LNCAP (cell line): ENCODE results near the gene SEC61G.

Source experiments
- TF ChIP-seq, protein P1 (sequence below): fragments of 450-650 bp; IDR thresholded peaks from 2 replicates; pipeline ENCODE4 v1.5.1; 2017; ENCODE audit warnings: mild to moderate bottlenecking

The SEC61G gene

DNA sequence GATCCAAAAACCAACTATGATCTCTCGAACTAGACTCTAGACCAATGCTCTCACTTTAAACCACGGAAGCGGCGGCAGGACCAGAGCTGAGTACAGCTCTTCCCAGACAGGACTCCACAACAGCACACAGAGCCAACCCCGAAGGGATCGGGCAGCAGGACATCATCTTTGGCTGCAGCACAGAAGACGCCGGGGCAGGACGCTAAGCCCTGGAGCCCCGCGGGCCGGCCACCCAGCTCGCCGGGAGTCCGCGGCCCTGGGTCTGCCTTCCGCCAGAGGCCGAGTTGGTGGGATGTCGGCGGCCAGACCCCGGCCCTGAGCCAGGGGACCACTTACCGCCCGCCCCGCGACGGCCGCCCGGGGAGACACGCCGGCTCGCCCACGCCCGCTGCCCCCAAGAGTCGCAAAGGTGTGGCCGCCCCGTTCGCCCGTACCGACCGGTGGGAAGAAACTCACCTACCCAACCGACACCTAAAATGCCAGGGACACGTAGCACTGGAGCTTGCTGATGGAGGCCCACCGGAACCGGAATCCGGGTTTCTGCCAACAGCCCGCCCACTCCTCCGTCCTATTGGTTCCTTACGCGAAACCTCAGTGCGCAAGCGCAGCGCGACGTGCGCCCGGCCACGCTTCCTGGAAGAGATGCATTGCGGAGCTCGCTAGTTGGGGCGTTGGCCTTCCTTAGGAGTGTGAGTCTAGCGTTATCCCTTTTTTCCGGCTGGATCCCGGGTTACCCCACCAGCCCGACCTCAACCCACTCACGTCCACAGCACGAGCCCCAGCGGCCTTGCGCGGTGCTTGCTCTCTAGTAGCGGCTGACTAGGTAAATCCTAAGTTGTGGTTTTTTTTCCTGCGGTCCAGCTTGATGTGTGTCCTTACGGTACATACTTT lies at the start of gene SEC61G:
Gene SEC61G (minus strand): TSS at position 510 of the 891 bp plus-strand sequence. CDS start 1,623 bp downstream, outside the sequence.
- TF ChIP-seq, protein P1, sequence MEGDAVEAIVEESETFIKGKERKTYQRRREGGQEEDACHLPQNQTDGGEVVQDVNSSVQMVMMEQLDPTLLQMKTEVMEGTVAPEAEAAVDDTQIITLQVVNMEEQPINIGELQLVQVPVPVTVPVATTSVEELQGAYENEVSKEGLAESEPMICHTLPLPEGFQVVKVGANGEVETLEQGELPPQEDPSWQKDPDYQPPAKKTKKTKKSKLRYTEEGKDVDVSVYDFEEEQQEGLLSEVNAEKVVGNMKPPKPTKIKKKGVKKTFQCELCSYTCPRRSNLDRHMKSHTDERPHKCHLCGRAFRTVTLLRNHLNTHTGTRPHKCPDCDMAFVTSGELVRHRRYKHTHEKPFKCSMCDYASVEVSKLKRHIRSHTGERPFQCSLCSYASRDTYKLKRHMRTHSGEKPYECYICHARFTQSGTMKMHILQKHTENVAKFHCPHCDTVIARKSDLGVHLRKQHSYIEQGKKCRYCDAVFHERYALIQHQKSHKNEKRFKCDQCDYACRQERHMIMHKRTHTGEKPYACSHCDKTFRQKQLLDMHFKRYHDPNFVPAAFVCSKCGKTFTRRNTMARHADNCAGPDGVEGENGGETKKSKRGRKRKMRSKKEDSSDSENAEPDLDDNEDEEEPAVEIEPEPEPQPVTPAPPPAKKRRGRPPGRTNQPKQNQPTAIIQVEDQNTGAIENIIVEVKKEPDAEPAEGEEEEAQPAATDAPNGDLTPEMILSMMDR = no peak

DNA sequence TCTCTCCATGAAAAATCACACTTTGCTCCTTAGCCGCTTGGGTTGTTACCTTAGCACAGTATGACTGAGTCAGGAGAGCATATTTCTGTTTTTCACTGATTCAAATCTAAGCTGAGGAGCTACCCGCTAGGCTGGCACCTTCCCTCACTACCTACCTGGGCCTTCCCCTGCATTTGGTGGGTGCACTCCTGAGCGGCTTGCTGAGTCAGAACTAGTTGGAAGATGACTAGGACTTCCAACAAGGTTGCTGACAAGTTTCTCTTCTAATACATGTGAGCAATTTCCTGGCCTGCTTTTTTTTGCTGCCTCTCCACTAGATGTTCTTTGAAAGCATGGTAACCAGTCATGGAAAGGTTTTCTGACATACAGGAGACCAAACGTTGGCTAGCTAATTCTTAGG lies 43.8 kb upstream of the SEC61G start:
- TF ChIP-seq, protein P1 = no peak

DNA sequence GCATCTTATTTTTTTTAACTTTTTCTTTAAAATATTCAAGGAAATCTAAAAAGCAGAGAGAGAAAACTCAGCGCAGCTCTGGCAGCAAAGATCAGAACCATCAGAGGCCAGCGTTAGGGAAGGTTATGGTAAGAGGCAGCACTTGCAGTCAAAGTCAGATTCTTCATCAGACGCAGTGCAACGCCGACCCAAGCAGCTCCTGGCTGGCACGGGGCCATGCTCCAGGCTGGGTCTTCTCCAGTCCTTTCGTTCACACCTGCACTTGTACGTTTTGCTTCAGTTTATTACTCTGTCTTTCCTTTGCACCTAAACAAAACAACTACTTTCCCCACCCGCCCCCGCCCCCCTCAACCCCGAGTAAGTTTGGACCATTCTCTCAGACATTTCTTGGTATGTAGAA lies 43.1 kb upstream of the SEC61G start:
- TF ChIP-seq, protein P1 = no peak

DNA sequence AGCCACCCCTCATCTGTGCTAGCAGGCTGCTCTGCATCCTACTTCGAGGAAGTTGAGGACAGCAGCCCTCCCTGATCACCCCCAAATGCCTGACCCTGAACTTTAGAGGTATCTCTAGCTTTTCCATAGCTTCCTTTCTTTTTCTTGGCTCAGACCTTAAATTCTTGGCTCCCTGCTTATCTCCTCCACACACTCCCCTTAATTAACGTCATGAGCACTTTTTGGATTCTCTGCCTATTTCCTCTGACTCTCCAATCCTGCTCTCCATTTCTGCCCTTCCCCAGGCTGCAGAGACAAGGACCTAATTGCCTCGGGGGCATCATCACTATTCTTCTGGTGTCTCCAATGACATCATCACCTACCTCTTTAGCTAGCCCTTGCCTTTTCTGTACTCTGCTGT lies 40.8 kb upstream of the SEC61G start:
- TF ChIP-seq, protein P1 = no peak

DNA sequence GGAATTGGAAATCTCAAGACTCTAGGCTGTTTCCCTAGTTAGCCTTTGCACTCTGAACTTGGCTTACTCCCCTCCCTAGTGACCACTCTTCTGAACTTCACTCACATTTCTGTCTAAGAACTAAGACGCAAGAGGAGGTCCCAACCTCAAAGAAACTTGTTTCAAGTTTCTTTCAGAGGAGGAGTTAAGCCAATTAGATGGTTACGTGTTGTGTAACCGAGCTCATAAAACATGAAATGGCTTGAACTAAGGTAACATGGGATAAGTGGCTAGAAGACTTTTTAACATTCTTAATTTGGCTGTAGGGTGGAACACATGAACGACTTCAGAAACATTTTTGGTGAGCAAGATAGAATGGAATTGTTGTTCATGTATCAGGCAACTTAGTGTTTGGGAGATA lies 39.5 kb upstream of the SEC61G start:
- TF ChIP-seq, protein P1 = no peak

DNA sequence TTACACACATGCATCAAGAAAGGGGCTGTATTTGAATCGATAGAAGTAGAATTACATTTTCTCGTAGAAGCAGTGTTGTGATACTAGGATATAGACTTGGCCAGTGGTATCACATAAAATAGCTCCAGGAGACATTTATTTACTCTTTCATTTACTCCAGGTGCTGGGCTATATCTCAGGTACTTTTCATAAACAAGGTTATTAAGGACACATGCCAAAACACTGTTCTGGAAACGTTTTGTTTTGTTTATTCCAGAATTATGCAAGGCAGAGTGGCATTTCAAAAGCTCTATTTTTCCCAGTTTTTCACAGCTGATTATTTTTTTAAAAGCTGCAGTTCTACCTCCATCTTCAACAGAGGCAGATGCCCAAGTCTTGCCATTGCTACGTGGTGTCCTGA lies 37.8 kb upstream of the SEC61G start:
- TF ChIP-seq, protein P1 = no peak

DNA sequence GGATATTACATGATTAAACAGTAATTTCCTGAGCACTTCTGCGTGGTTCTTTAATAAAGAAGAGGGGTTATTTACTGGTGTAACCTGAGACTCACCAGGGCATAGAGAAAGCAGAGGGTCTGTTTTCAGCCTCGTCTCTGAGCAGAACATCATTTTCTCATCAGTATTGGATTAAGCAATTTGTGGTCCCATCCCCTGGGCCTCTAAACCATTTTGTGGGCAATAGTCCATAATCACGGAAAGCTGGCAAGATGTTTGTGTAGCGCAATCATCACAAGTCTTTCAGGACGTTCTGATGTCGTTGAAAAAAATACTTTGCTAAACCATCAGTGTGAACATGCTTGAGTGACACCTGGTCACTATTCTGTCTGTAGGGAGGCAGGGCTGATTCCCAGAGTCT lies 37.1 kb upstream of the SEC61G start:
- TF ChIP-seq, protein P1 = no peak
